ENCODE results near the gene CASK. TPM values are rescaled to one million over a fixed set of nuclear protein-coding genes. Genes with fewer than 3 reads are reported as not detected.

The CASK gene
- total RNA-seq, 4 donors from 2014 or later = 21.3 to 28.7 (median 24.0) TPM

DNA sequence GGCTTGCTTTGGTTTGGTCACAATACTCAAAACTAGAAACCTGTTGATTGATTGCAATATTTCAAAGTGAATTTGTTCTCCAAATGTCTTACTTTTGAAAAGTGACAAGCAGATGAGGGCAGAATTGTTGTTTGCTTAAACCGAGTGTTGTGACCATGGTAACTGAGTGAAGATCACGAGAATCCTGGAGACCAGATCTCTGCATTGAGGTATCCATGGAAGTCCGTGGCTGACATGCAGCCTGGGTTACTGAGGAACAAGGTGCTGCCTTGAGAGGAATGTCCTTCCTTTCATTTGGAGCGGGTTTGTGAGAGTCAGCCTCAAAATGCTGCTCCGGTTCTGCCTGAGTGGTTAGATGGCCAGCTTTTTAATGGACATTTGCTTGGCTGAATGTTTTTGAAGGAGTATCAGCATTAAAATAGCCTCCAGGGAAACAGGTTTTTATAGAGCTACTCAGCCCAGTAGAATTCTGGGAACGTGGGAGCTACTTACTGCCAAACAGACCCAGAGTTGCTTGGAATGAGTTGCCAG is 444.9 kb downstream of the CASK start:
- H3K4me3 ChIP-seq = no peak overlapping the region
- intact Hi-C loops (cut with DNase I) = no loop called here
- no peaks in the 10 kb centered on the region for H3K36me3 ChIP-seq
- peaks cover 0 to 9% (median 4%) of the 10 kb centered on the region in 4 donors for H3K4me1 ChIP-seq
- peaks cover 0 to 12% (median 0%) of the 10 kb centered on the region in 4 donors for H3K9me3 ChIP-seq
- no peak for DNase-seq (ENCODE audit: extremely low spot score)
- H3K27me3 ChIP-seq = no peaks in the 10 kb centered on the region
- TF ChIP-seq, protein P1, sequence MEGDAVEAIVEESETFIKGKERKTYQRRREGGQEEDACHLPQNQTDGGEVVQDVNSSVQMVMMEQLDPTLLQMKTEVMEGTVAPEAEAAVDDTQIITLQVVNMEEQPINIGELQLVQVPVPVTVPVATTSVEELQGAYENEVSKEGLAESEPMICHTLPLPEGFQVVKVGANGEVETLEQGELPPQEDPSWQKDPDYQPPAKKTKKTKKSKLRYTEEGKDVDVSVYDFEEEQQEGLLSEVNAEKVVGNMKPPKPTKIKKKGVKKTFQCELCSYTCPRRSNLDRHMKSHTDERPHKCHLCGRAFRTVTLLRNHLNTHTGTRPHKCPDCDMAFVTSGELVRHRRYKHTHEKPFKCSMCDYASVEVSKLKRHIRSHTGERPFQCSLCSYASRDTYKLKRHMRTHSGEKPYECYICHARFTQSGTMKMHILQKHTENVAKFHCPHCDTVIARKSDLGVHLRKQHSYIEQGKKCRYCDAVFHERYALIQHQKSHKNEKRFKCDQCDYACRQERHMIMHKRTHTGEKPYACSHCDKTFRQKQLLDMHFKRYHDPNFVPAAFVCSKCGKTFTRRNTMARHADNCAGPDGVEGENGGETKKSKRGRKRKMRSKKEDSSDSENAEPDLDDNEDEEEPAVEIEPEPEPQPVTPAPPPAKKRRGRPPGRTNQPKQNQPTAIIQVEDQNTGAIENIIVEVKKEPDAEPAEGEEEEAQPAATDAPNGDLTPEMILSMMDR (IDR thresholded peaks at IDR 0.05) = no peak
- TF ChIP-seq POLR2AphosphoS5 (IDR thresholded peaks at IDR 0.05) (no peak), POLR2A (IDR thresholded peaks at IDR 0.05; ENCODE audit: low read depth) (no peak)
- H3K27ac ChIP-seq (replicated peaks in 1 of 4) = peak overlapping the region in 3 of 4 donors; percentile 2 to 48 (median 44)
- 44% methylated on average over 6 of the region's 6 CpGs for WGBS

DNA sequence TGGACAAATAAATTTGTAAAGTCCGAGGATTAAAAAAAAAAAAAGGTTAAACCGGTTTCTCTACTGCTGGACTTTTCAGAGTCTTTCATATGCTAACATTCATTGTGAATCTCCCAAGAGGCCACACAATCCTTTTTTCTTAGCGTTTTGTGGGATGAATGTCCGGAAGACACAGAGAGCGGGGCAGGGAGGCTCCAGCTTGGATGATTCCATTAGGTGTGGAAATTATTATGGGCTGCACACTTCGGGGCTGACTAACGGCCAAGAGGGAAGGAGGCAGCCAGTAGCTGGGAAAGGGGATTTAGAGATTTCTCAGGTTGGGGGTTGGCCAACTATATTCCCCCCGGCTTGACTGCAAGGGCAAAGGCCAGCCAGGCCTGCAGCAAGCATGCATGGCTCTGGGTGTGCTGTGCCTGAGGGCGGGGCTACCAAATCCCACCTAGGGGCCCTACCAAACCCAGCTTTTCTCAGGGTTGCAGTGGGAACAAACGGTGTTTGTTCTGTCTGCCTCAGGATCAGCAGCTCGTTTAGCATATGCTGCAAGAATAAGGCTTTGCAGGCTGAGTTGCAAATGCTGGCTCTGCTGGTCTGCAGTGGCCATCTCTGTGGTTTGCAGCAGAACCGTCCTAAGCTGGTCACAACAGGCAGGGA is 447.6 kb downstream of the CASK start:
- H3K4me1 ChIP-seq = peaks cover 0 to 6% (median 1%) of the 10 kb centered on the region in 4 donors
- intact Hi-C loops (cut with DNase I) = no loop called here
- no peak for DNase-seq (ENCODE audit: extremely low spot score)
- H3K36me3 ChIP-seq = no peaks in the 10 kb centered on the region
- H3K27ac ChIP-seq (replicated peaks in 1 of 4) = no peak overlapping the region
- WGBS = 50% methylated on average over 11 of the region's 12 CpGs
- no peak overlapping the region for H3K4me3 ChIP-seq
- H3K27me3 ChIP-seq = no peaks in the 10 kb centered on the region
- TF ChIP-seq, protein P1 (IDR thresholded peaks at IDR 0.05) = no peak
- TF ChIP-seq POLR2AphosphoS5 (IDR thresholded peaks at IDR 0.05) = no peak
- TF ChIP-seq POLR2A (IDR thresholded peaks at IDR 0.05; ENCODE audit: low read depth) = no peak
- TF ChIP-seq EP300 (IDR thresholded peaks at IDR 0.05) = no peak
- H3K9me3 ChIP-seq = peaks cover 0 to 7% (median 0%) of the 10 kb centered on the region in 4 donors

DNA sequence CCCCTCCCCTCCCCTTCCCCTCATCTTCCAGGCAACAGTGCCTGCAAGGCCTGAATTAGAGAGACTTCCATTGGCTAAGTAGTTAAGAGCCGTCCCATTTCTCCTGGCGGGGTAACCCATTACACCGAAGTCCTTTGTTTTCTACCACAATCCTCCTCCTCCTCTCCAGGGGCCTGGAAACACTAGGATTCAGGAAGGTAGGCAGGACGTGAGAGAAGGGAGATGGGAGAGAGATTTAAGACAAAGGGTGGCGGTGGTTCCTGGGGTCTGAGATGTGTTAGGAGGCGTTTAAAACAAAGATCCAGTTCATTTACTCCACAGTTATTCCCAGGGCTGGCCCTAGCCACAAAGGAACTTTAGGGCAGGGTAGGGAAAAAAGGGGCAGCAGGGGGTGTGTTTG is 448.2 kb downstream of the CASK start:
- DNase-seq (ENCODE audit: extremely low spot score) = no peak
- H3K4me3 ChIP-seq = no peak overlapping the region
- no peaks in the 10 kb centered on the region for H3K27me3 ChIP-seq
- peaks cover 0 to 2% (median 0%) of the 10 kb centered on the region in 4 donors for H3K9me3 ChIP-seq
- no peaks in the 10 kb centered on the region for H3K36me3 ChIP-seq
- intact Hi-C loops (cut with DNase I) = no loop called here
- H3K4me1 ChIP-seq = peaks cover 0 to 6% (median 1%) of the 10 kb centered on the region in 4 donors
- no peak for TF ChIP-seq POLR2AphosphoS5 (IDR thresholded peaks at IDR 0.05)
- no peak overlapping the region for H3K27ac ChIP-seq (replicated peaks in 1 of 4)
- 62% methylated on average over 6 of the region's 6 CpGs for WGBS

DNA sequence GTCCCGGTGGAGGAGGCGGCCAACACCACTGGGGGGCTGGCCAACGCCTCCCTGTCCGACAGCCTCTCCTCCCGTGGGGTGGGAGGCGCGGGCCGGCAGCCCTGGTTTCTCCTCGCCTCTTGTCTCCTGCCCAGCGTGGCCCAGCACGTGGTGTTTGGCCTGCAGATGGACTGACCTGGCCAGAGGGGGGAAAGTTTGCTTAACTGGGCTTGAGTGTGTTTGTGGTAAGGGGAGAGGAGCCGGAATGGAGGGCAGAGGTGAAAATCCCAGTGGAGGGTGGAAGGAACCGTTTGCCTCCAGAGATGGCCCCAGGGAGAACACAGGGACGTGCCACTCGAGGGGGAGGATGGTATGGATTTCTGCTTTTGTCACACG is 448.6 kb downstream of the CASK start:
- intact Hi-C loops (cut with DNase I) = no loop called here
- no peak overlapping the region for H3K4me3 ChIP-seq
- no peak overlapping the region for H3K27ac ChIP-seq (replicated peaks in 1 of 4)
- H3K9me3 ChIP-seq = no peaks in the 10 kb centered on the region
- no peak for DNase-seq (ENCODE audit: extremely low spot score)
- peaks cover 0 to 6% (median 1%) of the 10 kb centered on the region in 4 donors for H3K4me1 ChIP-seq
- WGBS = 89% methylated on average over 14 of the region's 16 CpGs
- no peaks in the 10 kb centered on the region for H3K27me3 ChIP-seq
- no peak for TF ChIP-seq POLR2AphosphoS5 (IDR thresholded peaks at IDR 0.05)
- TF ChIP-seq, protein P1 (IDR thresholded peaks at IDR 0.05) = no peak
- no peak for TF ChIP-seq POLR2A (IDR thresholded peaks at IDR 0.05; ENCODE audit: low read depth)
- TF ChIP-seq EP300 (IDR thresholded peaks at IDR 0.05) = no peak
- no peaks in the 10 kb centered on the region for H3K36me3 ChIP-seq

DNA sequence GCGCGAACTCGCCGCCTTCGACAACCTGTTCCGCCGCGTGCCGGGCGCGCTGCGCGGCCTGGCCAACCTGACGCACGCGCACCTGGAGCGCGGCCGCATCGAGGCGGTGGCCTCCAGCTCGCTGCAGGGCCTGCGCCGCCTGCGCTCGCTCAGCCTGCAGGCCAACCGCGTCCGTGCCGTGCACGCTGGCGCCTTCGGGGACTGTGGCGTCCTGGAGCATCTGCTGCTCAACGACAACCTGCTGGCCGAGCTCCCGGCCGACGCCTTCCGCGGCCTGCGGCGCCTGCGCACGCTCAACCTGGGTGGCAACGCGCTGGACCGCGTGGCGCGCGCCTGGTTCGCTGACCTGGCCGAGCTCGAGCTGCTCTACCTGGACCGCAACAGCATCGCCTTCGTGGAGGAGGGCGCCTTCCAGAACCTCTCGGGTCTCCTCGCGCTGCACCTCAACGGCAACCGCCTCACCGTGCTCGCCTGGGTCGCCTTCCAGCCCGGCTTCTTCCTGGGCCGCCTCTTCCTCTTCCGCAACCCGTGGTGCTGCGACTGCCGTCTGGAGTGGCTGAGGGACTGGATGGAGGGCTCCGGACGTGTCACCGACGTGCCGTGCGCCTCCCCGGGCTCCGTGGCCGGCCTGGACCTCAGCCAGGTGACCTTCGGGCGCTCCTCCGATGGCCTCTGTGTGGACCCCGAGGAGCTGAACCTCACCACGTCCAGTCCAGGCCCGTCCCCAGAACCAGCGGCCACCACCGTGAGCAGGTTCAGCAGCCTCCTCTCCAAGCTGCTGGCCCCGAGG is 449.2 kb downstream of the CASK start:
- no peak for TF ChIP-seq EP300 (IDR thresholded peaks at IDR 0.05)
- no peak for TF ChIP-seq POLR2AphosphoS5 (IDR thresholded peaks at IDR 0.05)
- TF ChIP-seq, protein P1 (IDR thresholded peaks at IDR 0.05) = no peak
- TF ChIP-seq POLR2A (IDR thresholded peaks at IDR 0.05; ENCODE audit: low read depth) = no peak
- Histone ChIP-seq H3K4me3 (no peak overlapping the region), H3K27me3 (no peaks in the 10 kb centered on the region), H3K9me3 (no peaks in the 10 kb centered on the region), H3K27ac (replicated peaks in 1 of 4) (no peak overlapping the region), H3K36me3 (no peaks in the 10 kb centered on the region), H3K4me1 (peaks cover 0 to 10% (median 5%) of the 10 kb centered on the region in 4 donors)
- intact Hi-C loops (cut with DNase I) = no loop called here
- DNase-seq (ENCODE audit: extremely low spot score) = no peak
- WGBS = 89% methylated on average over 46 of the region's 91 CpGs
